ENCODE measurements around the gene FMNL2. TPM values are rescaled to one million over a fixed set of nuclear protein-coding genes. Genes with fewer than 3 reads are reported as not detected.

FMNL2 gene
- total RNA-seq, 1 experiment from 2014 or later = 33.6 TPM

DNA sequence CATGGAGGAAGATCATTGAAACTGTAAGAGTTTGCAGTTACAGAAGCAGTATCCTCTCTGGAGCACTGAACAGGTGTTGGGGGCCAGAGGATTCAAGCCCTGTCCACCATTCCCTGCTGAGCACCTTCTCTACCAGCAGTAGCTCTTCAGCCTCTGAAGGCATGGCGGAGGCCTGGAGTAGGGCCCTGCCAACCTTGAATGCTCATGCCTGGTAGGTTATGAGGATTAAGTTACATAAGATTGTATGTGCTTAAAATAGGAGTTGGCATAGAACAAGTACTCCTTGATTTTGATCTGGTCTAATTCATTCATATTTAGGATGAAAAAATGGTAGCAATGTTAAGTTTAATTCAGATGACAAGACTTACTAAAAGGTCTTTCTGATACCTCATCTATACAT is 40.2 kb downstream of the FMNL2 start:
- no peak for DNase-seq (ENCODE audit: low read depth, low spot score)
- no TSS peak for BruUV-seq (replicated peaks)
- Histone ChIP-seq H3K4me1 (ENCODE audit: control insufficient read depth, insufficient read depth, low read length) (peaks cover 9% of the 10 kb centered on the region), H3K27ac (ENCODE audit: low read length) (no peak overlapping the region), H3K9me3 (ENCODE audit: control insufficient read depth, insufficient read depth, low read depth, low read length) (no peaks in the 10 kb centered on the region), H3K36me3 (ENCODE audit: control insufficient read depth, insufficient read depth, low read length) (no peaks in the 10 kb centered on the region), H3K4me3 (ENCODE audit: low read depth in 2 of 2, low read length in 2 of 2) (no peak overlapping the region), H3K27me3 (ENCODE audit: control insufficient read depth, insufficient read depth, low read length) (no peaks in the 10 kb centered on the region)
- ATAC-seq = no peak
- no peak for TF ChIP-seq TCF7L2 (IDR thresholded peaks at IDR 0.05; ENCODE audit: low read depth, low read length)
- TF ChIP-seq, protein P1, sequence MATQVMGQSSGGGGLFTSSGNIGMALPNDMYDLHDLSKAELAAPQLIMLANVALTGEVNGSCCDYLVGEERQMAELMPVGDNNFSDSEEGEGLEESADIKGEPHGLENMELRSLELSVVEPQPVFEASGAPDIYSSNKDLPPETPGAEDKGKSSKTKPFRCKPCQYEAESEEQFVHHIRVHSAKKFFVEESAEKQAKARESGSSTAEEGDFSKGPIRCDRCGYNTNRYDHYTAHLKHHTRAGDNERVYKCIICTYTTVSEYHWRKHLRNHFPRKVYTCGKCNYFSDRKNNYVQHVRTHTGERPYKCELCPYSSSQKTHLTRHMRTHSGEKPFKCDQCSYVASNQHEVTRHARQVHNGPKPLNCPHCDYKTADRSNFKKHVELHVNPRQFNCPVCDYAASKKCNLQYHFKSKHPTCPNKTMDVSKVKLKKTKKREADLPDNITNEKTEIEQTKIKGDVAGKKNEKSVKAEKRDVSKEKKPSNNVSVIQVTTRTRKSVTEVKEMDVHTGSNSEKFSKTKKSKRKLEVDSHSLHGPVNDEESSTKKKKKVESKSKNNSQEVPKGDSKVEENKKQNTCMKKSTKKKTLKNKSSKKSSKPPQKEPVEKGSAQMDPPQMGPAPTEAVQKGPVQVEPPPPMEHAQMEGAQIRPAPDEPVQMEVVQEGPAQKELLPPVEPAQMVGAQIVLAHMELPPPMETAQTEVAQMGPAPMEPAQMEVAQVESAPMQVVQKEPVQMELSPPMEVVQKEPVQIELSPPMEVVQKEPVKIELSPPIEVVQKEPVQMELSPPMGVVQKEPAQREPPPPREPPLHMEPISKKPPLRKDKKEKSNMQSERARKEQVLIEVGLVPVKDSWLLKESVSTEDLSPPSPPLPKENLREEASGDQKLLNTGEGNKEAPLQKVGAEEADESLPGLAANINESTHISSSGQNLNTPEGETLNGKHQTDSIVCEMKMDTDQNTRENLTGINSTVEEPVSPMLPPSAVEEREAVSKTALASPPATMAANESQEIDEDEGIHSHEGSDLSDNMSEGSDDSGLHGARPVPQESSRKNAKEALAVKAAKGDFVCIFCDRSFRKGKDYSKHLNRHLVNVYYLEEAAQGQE (IDR thresholded peaks at IDR 0.05; ENCODE audit: insufficient read depth in 1 of 2, low read depth in 2 of 2, low read length in 1 of 2) = no peak
- no peak for TF ChIP-seq SIN3A (IDR thresholded peaks at IDR 0.05; ENCODE audit: borderline replicate concordance, insufficient read depth, low read depth, low read length)
- TF ChIP-seq POLR2AphosphoS5 (IDR thresholded peaks at IDR 0.05; ENCODE audit: low read depth, low read length) = no peak
- TF ChIP-seq, protein P2, sequence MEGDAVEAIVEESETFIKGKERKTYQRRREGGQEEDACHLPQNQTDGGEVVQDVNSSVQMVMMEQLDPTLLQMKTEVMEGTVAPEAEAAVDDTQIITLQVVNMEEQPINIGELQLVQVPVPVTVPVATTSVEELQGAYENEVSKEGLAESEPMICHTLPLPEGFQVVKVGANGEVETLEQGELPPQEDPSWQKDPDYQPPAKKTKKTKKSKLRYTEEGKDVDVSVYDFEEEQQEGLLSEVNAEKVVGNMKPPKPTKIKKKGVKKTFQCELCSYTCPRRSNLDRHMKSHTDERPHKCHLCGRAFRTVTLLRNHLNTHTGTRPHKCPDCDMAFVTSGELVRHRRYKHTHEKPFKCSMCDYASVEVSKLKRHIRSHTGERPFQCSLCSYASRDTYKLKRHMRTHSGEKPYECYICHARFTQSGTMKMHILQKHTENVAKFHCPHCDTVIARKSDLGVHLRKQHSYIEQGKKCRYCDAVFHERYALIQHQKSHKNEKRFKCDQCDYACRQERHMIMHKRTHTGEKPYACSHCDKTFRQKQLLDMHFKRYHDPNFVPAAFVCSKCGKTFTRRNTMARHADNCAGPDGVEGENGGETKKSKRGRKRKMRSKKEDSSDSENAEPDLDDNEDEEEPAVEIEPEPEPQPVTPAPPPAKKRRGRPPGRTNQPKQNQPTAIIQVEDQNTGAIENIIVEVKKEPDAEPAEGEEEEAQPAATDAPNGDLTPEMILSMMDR (IDR thresholded peaks at IDR 0.05) = no peak
- intact Hi-C loops (cut with micrococcal nuclease; ENCODE audit: unreplicated experiment) (no loop called here), in situ Hi-C loops (cut with HindIII; ENCODE audit: low pct_unique_long_range_greater_than_20kb, low sequenced_read_pairs) (no loop called here)
- ChIA-PET POLR2A (no interaction called here), CTCF (no interaction called here)

DNA sequence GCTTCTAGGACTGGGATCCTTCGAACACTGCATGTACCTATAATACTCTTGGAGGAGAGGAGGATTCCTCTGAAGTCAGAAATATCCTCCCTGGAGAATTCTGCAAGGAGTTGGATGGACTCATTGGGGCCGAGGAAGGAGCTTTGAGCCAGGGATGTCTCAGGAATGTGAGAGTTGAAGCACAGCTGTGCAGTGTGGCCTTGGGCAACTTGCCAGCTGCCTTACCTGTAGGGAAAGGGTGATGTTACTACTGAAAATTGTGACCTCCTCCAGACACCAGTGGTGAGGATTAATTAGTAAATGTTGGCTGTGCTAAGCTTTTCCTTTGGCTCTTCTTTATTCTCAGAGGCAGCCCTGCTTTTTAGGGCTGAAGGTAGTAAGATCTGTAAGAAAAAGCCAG is 41.4 kb downstream of the FMNL2 start:
- H3K27ac ChIP-seq (ENCODE audit: low read length) = no peak overlapping the region
- intact Hi-C loops (cut with micrococcal nuclease; ENCODE audit: unreplicated experiment) (no loop called here), in situ Hi-C loops (cut with HindIII; ENCODE audit: low pct_unique_long_range_greater_than_20kb, low sequenced_read_pairs) (no loop called here)
- H3K36me3 ChIP-seq (ENCODE audit: control insufficient read depth, insufficient read depth, low read length) = no peaks in the 10 kb centered on the region
- POLR2A ChIA-PET = interaction anchor here (0.5 kb wide), 1 partner anchor 37 kb away, joined by 3 read pairs; no protein-coding TSS in a partner anchor
- BruUV-seq (replicated peaks) = no TSS peak
- no peak overlapping the region for H3K4me3 ChIP-seq (ENCODE audit: low read depth in 2 of 2, low read length in 2 of 2)
- no peak for TF ChIP-seq SIN3A (IDR thresholded peaks at IDR 0.05; ENCODE audit: borderline replicate concordance, insufficient read depth, low read depth, low read length)
- TF ChIP-seq, protein P1 (IDR thresholded peaks at IDR 0.05; ENCODE audit: insufficient read depth in 1 of 2, low read depth in 2 of 2, low read length in 1 of 2) = no peak
- TF ChIP-seq TCF7L2 (IDR thresholded peaks at IDR 0.05; ENCODE audit: low read depth, low read length) = no peak
- TF ChIP-seq, protein P2 (IDR thresholded peaks at IDR 0.05) = no peak
- no peak for TF ChIP-seq POLR2AphosphoS5 (IDR thresholded peaks at IDR 0.05; ENCODE audit: low read depth, low read length)
- DNase-seq (ENCODE audit: low read depth, low spot score) = no peak
- H3K27me3 ChIP-seq (ENCODE audit: control insufficient read depth, insufficient read depth, low read length) = no peaks in the 10 kb centered on the region
- no peak for ATAC-seq
- H3K4me1 ChIP-seq (ENCODE audit: control insufficient read depth, insufficient read depth, low read length) = peaks cover 9% of the 10 kb centered on the region
- no peaks in the 10 kb centered on the region for H3K9me3 ChIP-seq (ENCODE audit: control insufficient read depth, insufficient read depth, low read depth, low read length)
- CTCF ChIA-PET = no interaction called here

Measured in Panc1 (cell line).